ENCODE results near the gene PIKFYVE.
"Not testable (repeated sequence)": the region's sequence is repeated elsewhere in the genome, so short reads cannot be mapped to it uniquely, and the experiment has no call there.

PIKFYVE gene

GRCh38 chr2:208354964-208355381, 88.9 kb downstream of the PIKFYVE start:
- no peak for TF ChIP-seq CTCF (conservative IDR thresholded peaks at IDR 0.05; ENCODE audit: low read depth, low read length)
- no peak overlapping the region for H3K4me3 ChIP-seq (ENCODE audit: low read depth, low read length)
- no peak for DNase-seq (ENCODE audit: low read depth)

- H3K4me3 ChIP-seq (ENCODE audit: low read depth, low read length): not testable (repeated sequence)
- DNase-seq (ENCODE audit: low read depth): peak; percentile 23
Measured at GRCh38 chr2:208356420-208356819, 90.4 kb downstream of the PIKFYVE start.

GRCh38 chr2:208356846-208357574, 91.0 kb downstream of the PIKFYVE start:
- peak; percentile 13 for DNase-seq (ENCODE audit: low read depth)
- TF ChIP-seq CTCF (conservative IDR thresholded peaks at IDR 0.05; ENCODE audit: low read depth, low read length): no peak
- no peak overlapping the region for H3K4me3 ChIP-seq (ENCODE audit: low read depth, low read length)

- no peak for TF ChIP-seq CTCF (conservative IDR thresholded peaks at IDR 0.05; ENCODE audit: low read depth, low read length)
- no peak overlapping the region for H3K4me3 ChIP-seq (ENCODE audit: low read depth, low read length)
- peak; percentile 40 for DNase-seq (ENCODE audit: low read depth)
Measured at GRCh38 chr2:208358758-208359631, 92.9 kb downstream of the PIKFYVE start.

- no peak overlapping the region for H3K4me3 ChIP-seq (ENCODE audit: low read depth, low read length)
- no peak for DNase-seq (ENCODE audit: low read depth)
- TF ChIP-seq CTCF (conservative IDR thresholded peaks at IDR 0.05; ENCODE audit: low read depth, low read length): no peak
Measured at GRCh38 chr2:208359632-208359986, 93.6 kb downstream of the PIKFYVE start.

- no peak overlapping the region for H3K4me3 ChIP-seq (ENCODE audit: low read depth, low read length)
- TF ChIP-seq CTCF (conservative IDR thresholded peaks at IDR 0.05; ENCODE audit: low read depth, low read length): no peak
Measured at GRCh38 chr2:208360259-208361076, 94.4 kb downstream of the PIKFYVE start.

GRCh38 chr2:208361077-208361441, 95.0 kb downstream of the PIKFYVE start:
- no peak for TF ChIP-seq CTCF (conservative IDR thresholded peaks at IDR 0.05; ENCODE audit: low read depth, low read length)
- H3K4me3 ChIP-seq (ENCODE audit: low read depth, low read length): no peak overlapping the region
- no peak for DNase-seq (ENCODE audit: low read depth)

More at GRCh38 chr2:208360259-208361076, 94.4 kb downstream of the PIKFYVE start:
- no peak for DNase-seq (ENCODE audit: low read depth)
